M059J (cell line): ENCODE data around the gene ZNF169. TPM values are rescaled to one million over a fixed set of nuclear protein-coding genes. Genes with fewer than 3 reads are reported as not detected.
"Not testable (repeated sequence)": the region's sequence is repeated elsewhere in the genome, so short reads cannot be mapped to it uniquely, and the experiment has no call there.

ENCODE experiments used
- DNase-seq: peaks from one replicate; pipeline ENCODE4 v3.0.0-alpha.2; 2012; ENCODE audit warnings: low read depth
- total RNA-seq: library from RNA; depleted of rRNA; stranded (reverse); fragments of >200 nt; shearing (Covaris generic); gene quantifications from 2 replicates; pipeline ENCODE4 v1.2.3, GENCODE V29; 2014

Gene ZNF169
- total RNA-seq, 1 experiment from 2014 or later = 1.6 TPM

GRCh38 chr9:94286116-94286515 lies 27.0 kb downstream of the ZNF169 start:
- no peak for DNase-seq

DNA sequence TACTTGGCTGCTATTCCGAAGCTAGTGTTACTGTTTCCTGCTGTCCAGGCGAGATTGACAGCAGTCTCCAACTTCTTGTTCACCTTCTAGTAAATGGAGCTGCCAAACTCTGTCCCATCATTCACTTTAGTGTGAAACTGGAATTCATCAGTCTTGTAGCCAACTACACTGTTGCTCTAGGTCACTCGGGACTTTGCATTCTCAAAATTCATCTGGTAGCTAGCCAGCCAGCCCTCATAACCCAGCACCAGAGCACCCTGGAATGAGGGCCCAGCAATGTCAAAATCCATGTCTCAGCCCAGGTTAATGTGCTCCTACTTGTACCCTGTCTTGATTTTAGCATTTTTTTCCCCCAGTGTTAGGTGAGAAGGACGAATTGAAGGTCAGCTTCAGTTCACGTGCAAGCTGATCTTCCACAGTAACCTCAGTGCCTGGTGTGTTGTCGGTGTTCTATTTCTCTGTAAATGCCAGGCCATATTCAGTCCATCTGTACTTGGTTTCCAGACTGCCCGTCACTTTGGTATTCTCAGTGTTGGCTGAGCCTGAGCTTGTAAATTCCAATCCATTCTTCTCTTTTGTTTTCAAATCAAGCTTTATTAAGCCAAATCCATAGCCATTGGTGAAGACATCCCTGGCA lies 28.9 kb downstream of the ZNF169 start:
- no peak for DNase-seq

- DNase-seq = no peak
Observed at GRCh38 chr9:94289691-94290090, 30.6 kb downstream of the ZNF169 start.

DNA sequence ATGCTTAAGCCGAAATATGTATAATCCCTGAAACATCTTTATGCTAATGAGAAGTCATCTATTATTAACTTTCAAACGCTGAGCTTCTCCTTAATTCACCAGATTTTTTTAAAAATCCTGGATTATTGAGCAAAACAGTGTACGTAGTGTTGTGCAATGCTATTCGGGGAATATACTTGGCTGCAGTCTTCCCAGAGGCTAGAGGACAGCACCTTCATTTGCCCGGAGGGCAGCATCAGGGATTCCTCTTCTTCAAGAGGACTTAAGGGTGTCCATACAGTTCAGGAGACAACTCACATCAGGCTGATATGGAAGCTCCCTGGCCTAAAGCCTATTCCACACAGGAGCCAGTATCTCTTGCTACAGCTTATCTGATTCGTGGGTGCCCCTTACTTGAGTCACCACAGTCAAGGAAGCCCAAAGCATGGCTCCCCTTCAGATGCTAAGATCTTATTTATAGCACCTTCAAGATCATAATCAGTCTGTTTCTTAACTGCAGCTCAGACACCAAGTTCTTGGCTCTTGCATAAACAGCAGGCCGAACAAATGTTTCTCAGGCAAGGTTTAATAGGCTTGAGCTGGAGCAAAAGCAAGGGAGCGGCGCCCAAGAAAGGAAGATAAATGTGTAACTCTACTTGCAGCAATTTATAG lies 40.0 kb downstream of the ZNF169 start:
- DNase-seq = no peak

- DNase-seq = no peak
Observed at GRCh38 chr9:94300470-94301301, 41.6 kb downstream of the ZNF169 start.

DNA sequence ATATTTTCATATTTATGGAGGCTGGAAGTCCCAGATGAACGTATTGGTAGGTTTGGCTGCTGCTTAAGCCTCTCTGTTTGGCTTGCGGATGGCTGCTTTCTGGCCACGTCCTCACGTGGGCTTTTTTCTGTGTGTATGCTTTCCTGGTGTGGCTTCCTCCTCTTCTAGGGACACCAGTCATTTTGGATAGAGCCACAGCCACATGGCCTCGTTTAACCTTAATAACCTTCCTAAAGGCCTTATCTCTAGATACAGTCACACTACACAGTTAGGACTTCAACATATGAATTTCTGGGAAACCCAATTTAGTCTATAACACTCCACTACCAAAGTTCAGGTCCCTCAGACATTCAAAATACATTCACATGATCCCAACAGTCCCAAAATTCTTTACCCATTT lies 42.5 kb downstream of the ZNF169 start:
- no peak for DNase-seq

DNA sequence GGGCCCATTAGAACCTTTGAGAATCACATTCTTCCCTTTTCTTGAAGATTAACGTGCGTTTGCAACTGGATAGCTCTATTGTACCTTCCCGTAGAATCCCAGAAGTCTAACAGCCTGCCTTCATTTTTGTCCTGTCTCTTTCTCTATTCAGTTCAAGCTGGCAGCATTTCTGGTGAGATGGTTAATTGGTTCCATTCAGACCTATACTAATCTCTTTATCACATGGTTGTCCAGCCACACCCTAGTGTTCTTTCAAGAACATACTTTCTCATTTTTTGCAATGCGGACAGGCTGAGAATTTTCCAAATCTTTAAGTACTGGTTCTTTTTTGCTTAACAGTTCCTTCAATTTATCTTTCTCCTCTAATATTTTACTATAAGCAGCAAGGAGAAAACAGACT lies 43.3 kb downstream of the ZNF169 start:
- no peak for DNase-seq

DNA sequence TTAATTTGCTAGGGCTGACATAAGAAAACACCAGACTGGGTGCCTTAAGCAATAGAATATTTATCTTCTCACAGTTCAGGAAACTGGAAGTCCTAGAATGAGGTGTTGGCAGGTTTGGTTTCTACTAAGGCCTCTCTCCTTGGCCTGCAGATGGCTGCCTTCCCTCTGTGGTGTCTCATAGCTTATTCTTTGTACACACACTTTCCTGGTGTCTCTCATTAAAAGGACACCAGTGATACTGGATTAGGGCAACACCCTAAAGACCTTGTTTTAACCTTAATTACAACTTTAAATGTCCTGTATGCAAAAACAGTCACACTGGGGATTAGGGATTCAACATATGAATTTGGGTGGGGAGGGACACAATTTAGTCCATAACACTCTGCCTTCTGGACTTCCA lies 44.2 kb downstream of the ZNF169 start:
- DNase-seq = no peak

DNA sequence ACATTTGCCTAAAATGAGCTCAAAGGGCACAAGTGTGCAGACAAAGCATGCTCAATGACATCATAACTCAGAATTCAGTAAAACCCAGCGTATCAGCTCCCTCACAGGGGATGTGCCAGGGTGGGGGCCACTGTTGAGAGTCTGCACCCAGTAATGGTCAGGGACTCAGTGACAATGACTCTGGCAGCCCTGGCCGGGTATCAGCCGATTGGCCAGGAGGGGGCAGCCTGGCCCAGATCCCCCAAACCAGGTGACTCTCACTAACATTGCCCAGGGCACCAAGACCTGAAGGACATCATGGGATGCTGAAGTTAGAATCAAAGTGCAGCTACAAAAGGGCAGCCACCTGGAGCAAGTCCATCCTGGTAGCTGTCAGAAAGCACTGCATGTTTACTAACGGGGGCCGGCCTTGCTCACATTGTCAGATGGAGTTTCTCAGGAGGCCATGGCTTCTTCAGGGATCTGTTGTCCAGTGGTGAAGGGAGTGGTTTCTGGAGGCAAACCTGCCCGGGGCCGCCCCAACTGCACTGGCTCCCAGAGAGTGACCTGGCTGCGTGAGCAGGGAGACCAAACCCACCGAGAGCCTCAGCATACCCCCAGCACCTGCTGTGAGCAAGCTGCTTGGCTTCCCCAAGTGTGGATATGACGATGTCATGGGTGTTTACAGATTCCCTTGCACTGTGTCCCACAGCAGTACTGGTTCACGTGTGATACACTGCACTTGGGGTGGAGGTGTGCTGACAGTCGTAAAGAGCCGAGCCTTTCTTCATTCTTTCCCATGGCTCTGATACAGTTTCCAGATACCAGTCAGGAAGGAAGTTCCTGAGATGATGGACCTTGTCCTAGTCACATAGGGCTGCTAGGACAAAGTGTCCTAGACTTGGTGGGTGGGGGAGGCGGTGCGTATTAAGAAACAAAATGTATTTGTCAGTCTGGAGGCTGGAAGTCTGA lies 56.2 kb downstream of the ZNF169 start:
- not testable (repeated sequence) for DNase-seq

DNA sequence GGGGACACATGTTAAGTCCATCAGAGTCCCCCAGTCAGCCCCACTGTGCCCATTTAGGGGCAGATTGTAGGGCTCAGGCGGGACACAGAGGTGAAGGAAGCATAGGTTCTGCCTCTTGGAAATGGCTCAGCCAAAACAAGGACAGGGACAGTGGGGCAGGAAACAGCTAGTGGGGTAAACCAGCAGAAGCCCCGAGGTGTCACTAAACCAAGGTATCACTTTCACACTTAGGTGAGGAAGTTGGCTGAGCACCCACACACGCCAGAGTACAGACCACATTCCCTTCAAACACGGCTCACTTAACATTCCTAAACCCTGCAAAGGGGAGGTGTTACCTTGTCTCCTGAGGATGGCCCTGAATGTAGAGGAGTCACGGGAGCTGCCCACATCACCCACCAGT lies 57.1 kb downstream of the ZNF169 start:
- DNase-seq = not testable (repeated sequence)

DNA sequence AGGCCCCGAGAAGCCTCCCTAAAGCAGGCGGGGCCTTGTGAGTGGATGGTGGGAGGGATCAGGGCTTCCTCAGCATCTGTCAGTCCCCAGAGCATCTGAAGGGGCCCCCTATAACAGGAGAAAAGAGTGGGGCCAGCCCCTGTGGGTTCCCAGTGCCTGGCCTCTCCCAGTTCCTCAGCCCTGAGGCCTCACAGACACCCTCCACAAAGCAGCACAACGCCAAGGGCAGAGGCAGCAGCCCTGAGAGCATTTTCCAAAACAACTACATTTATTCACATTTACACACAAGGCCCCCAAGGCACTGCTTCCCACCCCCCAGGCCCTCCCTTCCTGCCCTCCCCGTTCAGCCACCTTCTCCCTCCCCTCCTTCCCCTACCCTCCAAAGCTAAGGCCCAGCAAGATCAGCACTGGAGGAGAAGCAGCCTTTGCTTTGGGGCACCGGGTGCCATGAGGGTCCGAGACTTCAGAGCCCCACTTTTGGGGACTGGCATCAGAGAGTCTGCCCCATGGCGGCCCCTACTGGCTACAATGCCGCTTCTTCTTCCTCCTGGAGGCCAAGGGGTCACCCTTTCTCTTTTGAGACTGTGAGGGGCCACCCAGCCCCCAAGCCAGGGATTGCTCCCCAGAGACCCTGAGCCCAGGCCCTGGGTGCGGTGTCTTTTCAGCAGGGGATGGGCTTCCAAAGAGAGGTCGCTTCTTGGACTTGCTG lies 59.0 kb downstream of the ZNF169 start:
- not testable (repeated sequence) for DNase-seq

DNA sequence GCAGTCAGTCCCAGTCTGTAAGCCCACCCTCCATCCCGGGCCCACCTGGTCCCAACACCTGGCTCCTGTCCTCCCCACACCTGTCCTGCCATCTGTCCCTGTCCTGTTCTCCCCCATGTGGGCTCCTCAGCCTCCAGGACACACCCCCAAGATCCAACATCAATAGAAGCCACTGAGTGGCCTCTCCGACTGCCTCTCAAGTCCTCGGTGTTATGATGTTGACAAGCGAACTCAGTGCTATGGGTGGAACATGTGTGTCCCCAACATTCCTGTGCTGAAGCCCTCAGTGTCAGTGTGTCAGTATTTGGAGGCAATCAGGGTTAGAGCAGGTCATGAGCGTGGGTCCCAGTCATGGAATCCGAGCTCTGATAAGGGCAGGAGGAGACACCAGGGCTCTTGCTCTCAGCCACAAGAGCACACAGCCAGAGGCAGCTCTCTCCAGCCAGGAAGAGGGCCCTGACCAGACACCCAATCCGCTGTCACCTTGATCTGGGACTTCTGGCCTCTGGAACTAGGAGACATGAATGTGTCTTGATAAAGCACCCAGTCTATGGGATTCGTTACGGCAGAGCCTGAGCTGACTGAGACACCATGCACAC lies 63.3 kb downstream of the ZNF169 start:
- not testable (repeated sequence) for DNase-seq

- peak; percentile 27 for DNase-seq
Observed at GRCh38 chr9:94323153-94323798, 64.2 kb downstream of the ZNF169 start.

GRCh38 chr9:94325583-94325982 lies 66.5 kb downstream of the ZNF169 start:
- not testable (repeated sequence) for DNase-seq

DNA sequence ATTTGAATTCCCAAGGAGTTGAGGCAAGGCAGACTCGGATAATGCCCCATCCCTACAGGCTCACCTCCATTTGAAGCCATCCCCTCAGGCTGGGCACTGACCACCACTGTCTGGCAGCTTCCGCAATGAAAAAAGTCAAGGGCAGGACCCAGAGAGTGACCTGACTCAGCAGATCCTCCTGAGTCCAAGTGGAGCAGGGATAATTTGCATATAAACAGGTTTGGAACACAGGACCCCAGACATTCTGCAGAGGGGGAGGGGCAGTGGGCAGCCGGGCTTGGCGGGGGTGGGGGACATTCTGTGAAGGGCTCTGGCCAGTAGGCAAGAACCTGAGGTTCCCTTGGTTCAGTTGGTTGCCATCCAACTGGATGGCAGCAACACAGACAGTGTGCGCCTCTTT lies 69.4 kb downstream of the ZNF169 start, which contains the start of gene NUTM2F:
NUTM2F (minus strand) TSS at position 101 of the 400 bp plus-strand sequence; CDS start at position 80, 21 bp downstream.
- not testable (repeated sequence) for DNase-seq

DNA sequence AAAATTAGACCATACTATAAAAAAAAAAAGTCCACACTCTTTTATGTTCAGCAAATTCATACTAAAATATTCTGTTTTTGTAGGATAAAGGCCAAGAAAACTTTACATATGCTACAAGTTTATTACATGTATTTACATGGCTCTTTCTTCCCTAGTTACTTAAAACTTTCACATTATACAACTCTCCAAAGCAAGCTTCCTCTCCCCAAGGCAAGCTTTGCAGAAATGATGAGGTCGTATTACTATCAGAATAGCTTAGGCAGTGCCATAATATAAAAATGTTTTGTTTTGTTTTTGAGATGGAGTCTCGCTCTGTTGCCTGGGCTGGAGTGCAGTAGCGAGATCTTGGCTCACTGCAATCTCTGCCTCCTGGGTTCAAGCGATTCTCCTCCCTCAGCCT lies 77.3 kb downstream of the ZNF169 start:
- DNase-seq = not testable (repeated sequence)

- not testable (repeated sequence) for DNase-seq
Observed at GRCh38 chr9:94338723-94339122, 79.6 kb downstream of the ZNF169 start.

GRCh38 chr9:94339657-94340056 lies 80.6 kb downstream of the ZNF169 start:
- DNase-seq = not testable (repeated sequence)

GRCh38 chr9:94340750-94341149 lies 81.7 kb downstream of the ZNF169 start:
- not testable (repeated sequence) for DNase-seq

DNA sequence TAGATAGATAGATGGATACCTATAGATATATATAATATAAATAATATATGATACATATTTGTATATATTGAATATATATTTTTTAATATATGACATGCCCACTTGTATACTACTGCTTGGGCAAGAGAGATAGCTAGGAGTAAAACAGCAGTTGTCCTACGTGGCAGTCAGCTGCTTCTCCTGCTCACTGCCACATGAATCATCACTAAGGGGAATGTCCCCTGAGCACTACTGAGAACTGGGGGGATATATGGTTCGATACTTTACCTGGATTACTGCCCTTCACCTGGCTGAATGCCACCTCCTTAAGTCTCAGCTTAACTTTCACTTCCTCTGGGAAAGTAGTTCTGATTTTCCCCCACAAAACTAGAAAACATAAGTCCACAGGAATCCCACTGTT lies 82.6 kb downstream of the ZNF169 start:
- DNase-seq = not testable (repeated sequence)
